Activated CD4-positive, alpha-beta T cell treated with anti-CD3 and anti-CD28 coated beads, Interleukin-2, amount 50 U/mL, for 48 hours (primary cell): ENCODE measurements around the gene HNMT.
"Not testable (repeated sequence)": the region's sequence is repeated elsewhere in the genome, so short reads cannot be mapped to it uniquely, and the experiment has no call there.

ENCODE experiments used
- DNase-seq, 2 experiments: peaks; one replicate each; pipeline ENCODE4 v3.0.0-alpha.2; 2020

Gene HNMT

GRCh38 chr2:137964066-137964858 is at the start of gene HNMT:
HNMT (plus strand) TSS chr2:137964473; CDS start chr2:137964492, 19 bp downstream.
- no peak for DNase-seq

- no peak for DNase-seq
Observed at GRCh38 chr2:137921105-137921880, 43.0 kb upstream of the HNMT start.

- not testable (repeated sequence) for DNase-seq
Observed at GRCh38 chr2:137922171-137922570, 42.1 kb upstream of the HNMT start.

- DNase-seq = no peak
Observed at GRCh38 chr2:137924019-137924418, 40.3 kb upstream of the HNMT start.

GRCh38 chr2:137925599-137925998 is 38.7 kb upstream of the HNMT start:
- DNase-seq = no peak

GRCh38 chr2:137927846-137928245 is 36.4 kb upstream of the HNMT start:
- DNase-seq = no peak

GRCh38 chr2:137928547-137929518 is 35.4 kb upstream of the HNMT start:
- DNase-seq = no peak

GRCh38 chr2:137929519-137929916 is 34.8 kb upstream of the HNMT start:
- DNase-seq = no peak

- no peak for DNase-seq
Observed at GRCh38 chr2:137930146-137930545, 34.1 kb upstream of the HNMT start.

GRCh38 chr2:137935591-137935990 is 28.7 kb upstream of the HNMT start:
- no peak for DNase-seq

GRCh38 chr2:137937246-137937645 is 27.0 kb upstream of the HNMT start:
- no peak for DNase-seq

- DNase-seq = no peak
Observed at GRCh38 chr2:137937778-137938177, 26.5 kb upstream of the HNMT start.

- DNase-seq = no peak
Observed at GRCh38 chr2:137938204-137938603, 26.1 kb upstream of the HNMT start.

GRCh38 chr2:137939026-137939425 is 25.2 kb upstream of the HNMT start:
- no peak for DNase-seq

- no peak for DNase-seq
Observed at GRCh38 chr2:137940154-137940553, 24.1 kb upstream of the HNMT start.

- no peak for DNase-seq
Observed at GRCh38 chr2:137942037-137942832, 22.0 kb upstream of the HNMT start.

- DNase-seq = no peak
Observed at GRCh38 chr2:137942833-137943677, 21.2 kb upstream of the HNMT start.

- no peak for DNase-seq
Observed at GRCh38 chr2:137943678-137944347, 20.5 kb upstream of the HNMT start.

GRCh38 chr2:137944714-137945113 is 19.6 kb upstream of the HNMT start:
- no peak for DNase-seq

GRCh38 chr2:137945229-137945628 is 19.0 kb upstream of the HNMT start:
- no peak for DNase-seq

- no peak for DNase-seq
Observed at GRCh38 chr2:137946227-137946626, 18.0 kb upstream of the HNMT start.
